HL-60 (cell line): Measurements from ENCODE around the gene TLCD2.

Source experiments
- POLR2AphosphoS5 ChIP-seq: IDR thresholded peaks from 2 replicates; pipeline ENCODE4 v1.6.1; 2012; ENCODE audit warnings: low read depth
- TF ChIP-seq, protein P1 (sequence below): IDR thresholded peaks from one replicate; pipeline ENCODE4 v1.5.1; 2011; ENCODE audit warnings: low read length, control low read depth, inconsistent platforms; ENCODE audit not compliant: insufficient read depth

- TF ChIP-seq, protein P1, sequence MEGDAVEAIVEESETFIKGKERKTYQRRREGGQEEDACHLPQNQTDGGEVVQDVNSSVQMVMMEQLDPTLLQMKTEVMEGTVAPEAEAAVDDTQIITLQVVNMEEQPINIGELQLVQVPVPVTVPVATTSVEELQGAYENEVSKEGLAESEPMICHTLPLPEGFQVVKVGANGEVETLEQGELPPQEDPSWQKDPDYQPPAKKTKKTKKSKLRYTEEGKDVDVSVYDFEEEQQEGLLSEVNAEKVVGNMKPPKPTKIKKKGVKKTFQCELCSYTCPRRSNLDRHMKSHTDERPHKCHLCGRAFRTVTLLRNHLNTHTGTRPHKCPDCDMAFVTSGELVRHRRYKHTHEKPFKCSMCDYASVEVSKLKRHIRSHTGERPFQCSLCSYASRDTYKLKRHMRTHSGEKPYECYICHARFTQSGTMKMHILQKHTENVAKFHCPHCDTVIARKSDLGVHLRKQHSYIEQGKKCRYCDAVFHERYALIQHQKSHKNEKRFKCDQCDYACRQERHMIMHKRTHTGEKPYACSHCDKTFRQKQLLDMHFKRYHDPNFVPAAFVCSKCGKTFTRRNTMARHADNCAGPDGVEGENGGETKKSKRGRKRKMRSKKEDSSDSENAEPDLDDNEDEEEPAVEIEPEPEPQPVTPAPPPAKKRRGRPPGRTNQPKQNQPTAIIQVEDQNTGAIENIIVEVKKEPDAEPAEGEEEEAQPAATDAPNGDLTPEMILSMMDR: no peak
- TF ChIP-seq POLR2AphosphoS5: no peak
Observed at GRCh38 chr17:1714427-1714979, 4.3 kb upstream of the TLCD2 start.
